ENCODE measurements around the gene SSPN. TPM values are rescaled to one million over a fixed set of nuclear protein-coding genes. Genes with fewer than 3 reads are reported as not detected.

Gene SSPN
- total RNA-seq, 3 donors from 2014 or later (not counting 1 experiment from before 2014, with no cell fraction given), result 0.95 TPM; not detected in 2

GRCh38 chr12:26226629-26227360 lies 31.4 kb downstream of the SSPN start:
- H3K36me3 ChIP-seq (ENCODE audit: control insufficient read depth, insufficient read depth, low read length), result no peaks in the 10 kb centered on the region
- no peaks in the 10 kb centered on the region for H3K36me3 Mint-ChIP-seq
- 8% methylated on average over 43 of the region's 44 CpGs for WGBS (ENCODE audit: insufficient coverage)
- intact Hi-C loops (cut with micrococcal nuclease), result no loop called here
- H3K4me1 Mint-ChIP-seq, result no peaks in the 10 kb centered on the region
- H3K4me3 ChIP-seq (ENCODE audit: low read length), result no peak overlapping the region
- no peak overlapping the region for H3K27ac ChIP-seq (ENCODE audit: low read length)
- H3K27me3 Mint-ChIP-seq (ENCODE audit: low read depth in 2 of 2), result peaks cover 24 to 45% of the 10 kb centered on the region in 2 donors
- no peaks in the 10 kb centered on the region for H3K9me3 Mint-ChIP-seq
- TF ChIP-seq CTCF (IDR thresholded peaks at IDR 0.05), result no peak
- H3K4me1 ChIP-seq (ENCODE audit: control insufficient read depth, insufficient read depth, low read length), result peaks cover 2% of the 10 kb centered on the region
- H3K9me3 ChIP-seq (ENCODE audit: control insufficient read depth, insufficient read depth, low read length), result no peaks in the 10 kb centered on the region
- peaks cover 2% of the 10 kb centered on the region for H3K27me3 ChIP-seq (ENCODE audit: control insufficient read depth, insufficient read depth, low read length)
- DNase-seq (no peak), ATAC-seq (no peak)
- no peak overlapping the region for H3K27ac Mint-ChIP-seq
- no peak overlapping the region for H3K4me3 Mint-ChIP-seq

- Mint-ChIP-seq H3K4me3 (no peak overlapping the region), H3K9me3 (no peaks in the 10 kb centered on the region), H3K4me1 (no peaks in the 10 kb centered on the region), H3K27ac (no peak overlapping the region), H3K27me3 (ENCODE audit: low read depth in 2 of 2) (peaks cover 24 to 45% of the 10 kb centered on the region in 2 donors), H3K36me3 (no peaks in the 10 kb centered on the region)
- H3K4me3 ChIP-seq (ENCODE audit: low read length), result no peak overlapping the region
- WGBS (ENCODE audit: insufficient coverage), result 81% methylated on average over 5 of the region's 6 CpGs
- no peaks in the 10 kb centered on the region for H3K9me3 ChIP-seq (ENCODE audit: control insufficient read depth, insufficient read depth, low read length)
- H3K27me3 ChIP-seq (ENCODE audit: control insufficient read depth, insufficient read depth, low read length), result peaks cover 2% of the 10 kb centered on the region
- no peak for TF ChIP-seq CTCF (IDR thresholded peaks at IDR 0.05)
- peaks cover 2% of the 10 kb centered on the region for H3K4me1 ChIP-seq (ENCODE audit: control insufficient read depth, insufficient read depth, low read length)
- H3K36me3 ChIP-seq (ENCODE audit: control insufficient read depth, insufficient read depth, low read length), result no peaks in the 10 kb centered on the region
- H3K27ac ChIP-seq (ENCODE audit: low read length), result no peak overlapping the region
- DNase-seq, result no peak
- no peak for ATAC-seq
- intact Hi-C loops (cut with micrococcal nuclease), result no loop called here
These were observed 32.0 kb downstream of the SSPN start for GRCh38 chr12:26227361-26227745.

- 100% methylated on average over 2 of the region's 4 CpGs for WGBS (ENCODE audit: insufficient coverage)
- no peak overlapping the region for H3K27ac Mint-ChIP-seq
- no peaks in the 10 kb centered on the region for H3K9me3 Mint-ChIP-seq
- H3K27me3 Mint-ChIP-seq (ENCODE audit: low read depth in 2 of 2), result peaks cover 20 to 33% of the 10 kb centered on the region in 2 donors
- H3K4me1 Mint-ChIP-seq, result no peaks in the 10 kb centered on the region
- H3K4me3 Mint-ChIP-seq, result no peak overlapping the region
- peaks cover 2% of the 10 kb centered on the region for H3K27me3 ChIP-seq (ENCODE audit: control insufficient read depth, insufficient read depth, low read length)
- no peak overlapping the region for H3K27ac ChIP-seq (ENCODE audit: low read length)
- no peak for TF ChIP-seq CTCF (IDR thresholded peaks at IDR 0.05)
- H3K4me3 ChIP-seq (ENCODE audit: low read length), result no peak overlapping the region
- ATAC-seq (no peak), DNase-seq (no peak)
- intact Hi-C loops (cut with micrococcal nuclease), result no loop called here
- no peaks in the 10 kb centered on the region for H3K9me3 ChIP-seq (ENCODE audit: control insufficient read depth, insufficient read depth, low read length)
- H3K36me3 ChIP-seq (ENCODE audit: control insufficient read depth, insufficient read depth, low read length), result no peaks in the 10 kb centered on the region
- no peaks in the 10 kb centered on the region for H3K36me3 Mint-ChIP-seq
- peaks cover 2% of the 10 kb centered on the region for H3K4me1 ChIP-seq (ENCODE audit: control insufficient read depth, insufficient read depth, low read length)
These were observed 34.5 kb downstream of the SSPN start for GRCh38 chr12:26229910-26230309.

GRCh38 chr12:26231470-26231869 lies 36.1 kb downstream of the SSPN start:
- H3K4me1 Mint-ChIP-seq, result no peaks in the 10 kb centered on the region
- H3K4me3 Mint-ChIP-seq, result no peak overlapping the region
- Histone ChIP-seq H3K27ac (ENCODE audit: low read length) (no peak overlapping the region), H3K36me3 (ENCODE audit: control insufficient read depth, insufficient read depth, low read length) (no peaks in the 10 kb centered on the region), H3K4me3 (ENCODE audit: low read length) (no peak overlapping the region), H3K9me3 (ENCODE audit: control insufficient read depth, insufficient read depth, low read length) (no peaks in the 10 kb centered on the region), H3K4me1 (ENCODE audit: control insufficient read depth, insufficient read depth, low read length) (peaks cover under 1% of the 10 kb centered on the region), H3K27me3 (ENCODE audit: control insufficient read depth, insufficient read depth, low read length) (no peaks in the 10 kb centered on the region)
- DNase-seq, result no peak
- no peaks in the 10 kb centered on the region for H3K9me3 Mint-ChIP-seq
- 76% methylated on average over 3 of the region's 4 CpGs for WGBS (ENCODE audit: insufficient coverage)
- ATAC-seq, result no peak
- no peak for TF ChIP-seq CTCF (IDR thresholded peaks at IDR 0.05)
- intact Hi-C loops (cut with micrococcal nuclease), result no loop called here
- peaks cover 12 to 21% of the 10 kb centered on the region in 2 donors for H3K27me3 Mint-ChIP-seq (ENCODE audit: low read depth in 2 of 2)
- no peak overlapping the region for H3K27ac Mint-ChIP-seq
- H3K36me3 Mint-ChIP-seq, result no peaks in the 10 kb centered on the region
